Activated T-cell treated with anti-CD3 and anti-CD28 coated beads, Interleukin-2, amount 50 U/mL, for 48 hours (primary cell): ENCODE data around the gene NUMB.

Source experiments
- DNase-seq, 2 experiments: peaks; one replicate each; pipeline ENCODE4 v3.0.0-alpha.2; 2020

NUMB gene

DNA sequence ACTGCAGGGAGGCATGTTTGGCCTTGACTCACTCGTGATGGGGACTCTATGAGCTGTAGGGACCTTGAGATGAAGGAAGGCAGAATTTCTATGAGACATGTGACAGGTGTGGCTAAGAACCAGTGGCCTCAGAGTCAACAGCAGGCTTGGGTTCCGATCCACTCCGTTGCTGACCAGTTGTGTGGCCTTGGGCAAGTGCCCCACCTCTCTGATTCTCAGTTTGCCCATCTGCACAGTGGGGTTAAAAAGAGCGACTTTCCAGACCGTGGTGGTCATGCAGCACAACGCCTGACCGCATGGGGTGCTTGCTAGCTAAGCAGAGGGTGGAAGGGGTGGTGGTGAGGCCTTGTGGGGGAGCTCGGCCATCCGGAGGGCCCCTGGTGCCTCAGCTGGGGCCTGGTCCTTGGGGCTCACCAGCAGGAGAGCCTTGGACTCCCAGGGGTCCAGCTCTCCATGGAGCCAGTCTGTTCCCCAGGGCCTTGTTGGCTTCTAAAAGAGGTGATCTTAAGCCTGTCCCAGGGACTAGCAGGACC lies 202.6 kb downstream of the NUMB start:
- DNase-seq, result no peak

DNA sequence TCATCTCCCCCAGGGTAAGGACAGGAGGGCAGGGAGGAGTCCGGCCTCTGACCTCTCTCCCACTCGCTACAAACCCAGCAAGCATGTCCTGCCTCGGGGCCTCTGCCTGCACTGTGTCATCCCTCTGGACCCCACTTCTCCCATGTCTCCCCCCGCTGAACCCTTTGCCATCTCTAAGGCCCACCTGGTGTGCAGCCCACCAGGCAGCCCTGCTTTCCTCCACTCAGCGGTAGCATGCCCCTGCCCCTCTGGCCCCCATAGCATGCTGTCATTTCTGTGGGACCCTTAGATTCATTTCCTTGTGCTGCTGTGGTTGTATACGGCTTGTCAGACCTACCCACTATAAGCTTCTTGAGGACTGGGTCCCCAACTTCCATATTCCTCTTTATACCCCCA lies 203.3 kb downstream of the NUMB start:
- no peak for DNase-seq

DNA sequence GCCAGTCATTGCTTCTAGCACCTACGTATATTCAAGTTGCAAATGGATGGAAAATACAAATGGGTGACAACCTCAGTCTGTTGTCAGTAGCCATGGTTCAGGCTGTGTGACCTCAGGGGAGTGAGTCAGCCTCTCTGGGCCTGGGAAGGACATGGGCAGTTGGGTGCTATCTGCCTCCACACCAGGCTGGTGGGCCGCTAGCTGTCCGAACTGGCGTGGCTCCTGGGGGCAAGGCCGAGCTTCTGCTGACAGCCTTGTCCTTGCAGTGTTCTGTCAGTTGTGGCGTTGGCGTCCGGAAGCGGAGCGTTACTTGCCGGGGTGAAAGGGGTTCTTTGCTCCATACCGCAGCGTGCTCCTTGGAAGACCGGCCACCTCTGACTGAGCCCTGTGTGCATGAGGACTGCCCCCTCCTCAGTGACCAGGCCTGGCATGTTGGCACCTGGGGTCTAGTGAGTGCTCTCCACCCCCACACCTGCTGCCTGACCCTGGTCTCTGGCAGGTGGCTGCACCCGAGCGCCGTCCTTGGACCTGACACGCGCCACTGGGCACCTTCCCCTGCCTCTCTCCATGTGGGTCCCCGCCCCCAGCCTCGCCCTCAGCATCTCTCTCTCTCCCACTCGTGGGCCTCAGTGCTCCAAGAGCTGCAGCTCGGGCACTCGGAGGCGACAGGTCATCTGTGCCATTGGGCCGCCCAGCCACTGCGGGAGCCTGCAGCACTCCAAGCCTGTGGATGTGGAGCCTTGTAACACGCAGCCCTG lies 203.9 kb downstream of the NUMB start:
- DNase-seq, result no peak

DNA sequence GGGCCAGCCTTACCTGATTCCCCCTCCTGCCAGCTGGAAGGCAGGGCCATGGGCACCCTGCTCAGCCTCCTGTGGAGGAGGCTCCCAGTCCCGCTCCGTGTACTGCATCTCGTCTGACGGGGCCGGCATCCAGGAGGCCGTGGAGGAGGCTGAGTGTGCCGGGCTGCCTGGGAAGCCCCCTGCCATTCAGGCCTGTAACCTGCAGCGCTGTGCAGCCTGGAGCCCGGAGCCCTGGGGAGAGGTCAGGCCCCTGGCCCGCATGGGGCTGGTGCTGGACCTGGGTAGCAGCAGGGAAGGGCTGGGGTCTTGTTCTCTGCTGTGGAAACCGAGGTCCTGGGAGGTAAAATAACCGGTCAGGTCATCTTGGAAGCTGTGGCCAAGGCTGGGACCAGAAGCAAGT lies 204.6 kb downstream of the NUMB start:
- DNase-seq, result no peak

DNA sequence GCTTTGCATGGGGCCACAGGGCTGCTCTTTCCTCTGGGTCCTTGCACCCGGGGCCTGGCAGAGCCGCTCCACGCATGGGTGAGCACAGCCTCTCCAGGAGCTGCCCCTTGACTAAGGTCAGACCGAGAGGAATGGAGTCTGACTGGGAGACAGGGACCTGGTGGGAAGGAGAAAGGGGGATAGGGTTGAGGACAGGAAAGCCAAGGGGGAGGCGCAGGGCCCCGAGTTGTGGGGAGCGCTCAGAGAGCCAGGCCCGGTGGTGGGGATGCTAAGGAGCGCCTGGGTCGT lies 205.1 kb downstream of the NUMB start:
- DNase-seq, result no peak

DNA sequence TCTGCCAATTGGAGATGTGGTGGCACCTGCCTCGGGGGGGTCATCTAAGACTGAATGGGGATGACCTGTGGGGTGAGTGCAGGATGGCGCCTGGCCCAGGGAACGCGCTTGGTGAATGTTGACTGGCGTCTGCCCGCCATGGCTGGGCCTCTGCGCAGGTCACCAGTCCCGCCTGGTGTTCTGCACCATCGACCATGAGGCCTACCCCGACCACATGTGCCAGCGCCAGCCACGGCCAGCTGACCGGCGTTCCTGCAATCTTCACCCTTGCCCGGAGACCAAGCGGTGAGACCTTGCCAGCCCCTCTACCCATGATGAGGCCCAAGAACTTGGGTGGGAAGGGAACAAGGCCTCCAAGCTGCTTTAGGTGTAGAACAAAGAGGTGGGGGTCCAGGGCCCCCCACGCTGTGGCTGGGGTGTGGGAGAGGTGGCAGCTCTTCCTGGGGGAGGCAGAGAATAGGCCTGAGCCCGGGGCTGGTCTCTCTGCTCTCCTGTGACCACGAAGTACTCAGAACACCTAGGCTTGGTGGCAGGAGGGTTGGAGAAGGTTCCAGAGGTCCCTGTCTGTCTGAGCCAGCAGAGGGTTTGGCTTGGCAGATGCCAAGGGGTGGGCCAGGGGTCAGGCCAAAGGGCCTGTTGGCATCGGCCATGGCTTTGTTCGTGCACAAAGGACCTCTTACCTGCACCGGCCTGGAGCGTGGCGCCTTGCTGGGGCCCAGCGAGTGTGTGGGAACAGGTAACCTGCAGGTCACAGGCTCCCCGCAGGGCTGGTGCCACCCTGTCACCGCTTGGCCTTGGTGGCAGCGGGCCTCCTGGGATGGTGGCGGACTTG lies 205.6 kb downstream of the NUMB start:
- no peak for DNase-seq

DNA sequence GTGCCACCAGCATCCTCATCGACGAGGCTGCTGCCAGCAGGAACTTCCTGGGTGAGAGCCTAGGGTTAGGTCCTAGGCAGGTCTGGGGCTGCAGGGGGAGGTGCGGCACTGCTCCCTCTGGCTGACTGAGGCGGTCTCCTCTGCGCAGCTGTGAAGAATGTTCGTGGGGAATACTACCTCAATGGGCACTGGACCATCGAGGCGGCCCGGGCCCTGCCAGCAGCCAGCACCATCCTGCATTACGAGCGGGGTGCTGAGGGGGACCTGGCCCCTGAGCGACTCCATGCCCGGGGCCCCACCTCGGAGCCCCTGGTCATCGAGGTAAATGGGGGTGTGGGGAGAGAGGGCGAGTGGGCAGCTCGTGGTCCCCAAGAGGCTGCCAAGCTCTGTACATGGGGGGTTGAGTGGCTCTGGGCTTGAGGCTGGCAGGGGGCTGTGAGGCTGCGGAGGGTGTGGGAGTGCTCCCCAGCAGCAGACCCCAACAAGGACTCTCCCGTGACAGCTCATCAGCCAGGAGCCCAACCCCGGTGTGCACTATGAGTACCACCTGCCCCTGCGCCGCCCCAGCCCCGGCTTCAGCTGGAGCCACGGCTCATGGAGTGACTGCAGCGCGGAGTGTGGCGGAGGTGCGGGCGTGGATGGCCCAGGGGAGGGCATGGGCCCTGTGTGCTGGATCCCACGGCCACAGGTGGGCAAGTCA lies 206.7 kb downstream of the NUMB start:
- DNase-seq, result no peak

DNA sequence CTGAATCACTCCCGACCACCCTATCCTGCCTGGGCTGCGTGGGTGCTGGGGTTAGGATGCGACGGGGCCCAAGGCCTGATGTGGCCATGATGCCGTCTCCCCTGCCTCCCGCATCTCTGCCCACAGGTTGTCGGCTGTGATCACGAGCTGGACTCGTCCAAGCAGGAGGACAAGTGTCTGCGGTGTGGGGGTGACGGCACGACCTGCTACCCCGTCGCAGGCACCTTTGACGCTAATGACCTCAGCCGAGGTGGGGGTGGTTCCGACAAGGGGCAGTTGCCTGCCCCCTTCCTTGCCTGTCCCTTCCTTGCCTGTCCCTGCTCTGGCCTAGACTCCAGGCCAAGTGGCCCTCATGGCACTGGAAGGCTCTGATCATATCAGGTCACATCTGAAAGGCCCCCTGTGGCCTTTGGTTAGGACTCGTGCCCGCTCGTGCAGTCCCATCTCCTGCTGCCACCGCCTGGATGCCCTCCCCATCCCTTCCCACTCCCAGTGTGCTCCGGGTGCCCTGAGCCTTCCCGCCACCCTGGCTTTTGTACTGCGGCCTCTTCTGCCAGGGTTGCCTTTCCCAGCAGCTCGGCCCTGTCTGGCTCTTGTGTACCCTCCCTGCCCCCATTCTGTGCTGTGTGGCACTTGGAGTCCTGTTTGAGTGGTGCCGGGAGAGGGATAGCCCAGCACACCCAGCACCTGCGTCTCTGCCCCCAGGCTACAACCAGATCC lies 207.4 kb downstream of the NUMB start:
- no peak for DNase-seq

DNA sequence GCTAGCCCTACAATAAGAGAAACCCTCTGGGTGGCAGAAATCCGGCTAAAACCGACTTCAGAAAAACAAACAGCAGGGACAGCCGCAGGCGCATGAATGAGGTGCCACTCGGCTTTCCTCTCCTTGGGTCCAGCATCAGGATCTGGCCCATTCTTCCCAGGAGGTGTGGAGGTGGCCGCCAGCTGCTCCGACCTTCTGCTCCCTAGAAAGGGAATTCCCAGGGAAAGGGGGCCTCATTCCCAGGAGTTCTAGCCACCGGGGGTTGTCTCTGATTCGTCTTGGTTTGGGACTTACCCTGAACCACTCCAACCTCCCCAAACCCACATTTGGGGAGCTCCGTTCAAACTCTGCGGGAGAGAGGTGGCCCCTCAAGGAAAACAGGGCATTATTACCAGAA lies 208.0 kb downstream of the NUMB start:
- DNase-seq, result no peak

DNA sequence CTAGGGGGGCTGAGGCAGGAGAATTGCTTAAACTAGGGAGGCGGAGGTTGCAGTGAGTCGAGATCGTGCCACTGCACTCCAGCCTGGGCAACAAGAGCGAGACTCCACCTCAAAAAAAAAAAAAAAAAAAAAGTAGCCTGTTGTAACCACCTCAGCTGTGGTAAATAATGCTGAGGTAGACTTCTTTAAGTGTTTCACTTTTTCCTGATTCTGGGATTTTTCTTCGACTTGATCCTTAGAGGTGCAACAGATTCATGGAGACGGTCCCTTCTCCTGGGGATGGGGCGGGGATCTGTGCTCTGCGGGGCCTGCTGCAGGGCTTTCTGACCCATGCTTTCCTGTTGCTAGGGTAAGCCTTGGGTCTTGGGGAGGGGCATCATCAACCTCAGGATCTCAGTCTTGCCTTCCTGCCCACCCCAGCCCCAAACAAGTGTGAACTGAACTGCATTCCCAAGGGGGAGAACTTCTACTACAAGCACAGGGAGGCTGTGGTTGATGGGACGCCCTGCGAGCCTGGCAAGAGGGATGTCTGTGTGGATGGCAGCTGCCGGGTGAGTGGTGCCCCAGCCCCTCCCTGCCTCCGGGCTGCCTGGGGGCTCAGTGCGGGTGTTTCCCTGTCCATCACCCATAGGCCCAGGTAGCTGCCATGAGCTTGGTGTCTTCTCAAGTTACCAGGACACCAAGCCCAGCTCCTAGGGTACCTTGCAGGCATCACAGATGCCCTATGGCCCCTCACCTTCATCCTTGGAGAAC lies 208.6 kb downstream of the NUMB start:
- DNase-seq, result no peak

DNA sequence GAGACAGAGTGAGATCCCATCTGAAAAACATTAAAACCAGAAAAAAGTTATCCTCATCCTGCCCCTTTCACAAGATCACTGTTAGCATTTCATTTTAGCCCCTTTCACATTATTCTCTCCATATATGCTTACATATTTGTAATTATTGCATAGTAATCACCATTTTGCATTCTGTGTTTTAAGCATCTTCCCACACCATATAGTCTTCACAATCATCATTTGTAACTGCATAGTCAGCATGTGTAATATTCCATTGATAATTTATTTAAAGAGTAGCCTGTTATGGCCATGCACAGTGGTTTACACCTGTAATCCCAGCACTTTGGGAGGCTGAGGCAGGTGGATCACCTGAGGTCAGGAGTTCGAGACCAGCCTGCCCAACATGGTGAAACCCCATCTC lies 209.2 kb downstream of the NUMB start:
- DNase-seq, result no peak

DNA sequence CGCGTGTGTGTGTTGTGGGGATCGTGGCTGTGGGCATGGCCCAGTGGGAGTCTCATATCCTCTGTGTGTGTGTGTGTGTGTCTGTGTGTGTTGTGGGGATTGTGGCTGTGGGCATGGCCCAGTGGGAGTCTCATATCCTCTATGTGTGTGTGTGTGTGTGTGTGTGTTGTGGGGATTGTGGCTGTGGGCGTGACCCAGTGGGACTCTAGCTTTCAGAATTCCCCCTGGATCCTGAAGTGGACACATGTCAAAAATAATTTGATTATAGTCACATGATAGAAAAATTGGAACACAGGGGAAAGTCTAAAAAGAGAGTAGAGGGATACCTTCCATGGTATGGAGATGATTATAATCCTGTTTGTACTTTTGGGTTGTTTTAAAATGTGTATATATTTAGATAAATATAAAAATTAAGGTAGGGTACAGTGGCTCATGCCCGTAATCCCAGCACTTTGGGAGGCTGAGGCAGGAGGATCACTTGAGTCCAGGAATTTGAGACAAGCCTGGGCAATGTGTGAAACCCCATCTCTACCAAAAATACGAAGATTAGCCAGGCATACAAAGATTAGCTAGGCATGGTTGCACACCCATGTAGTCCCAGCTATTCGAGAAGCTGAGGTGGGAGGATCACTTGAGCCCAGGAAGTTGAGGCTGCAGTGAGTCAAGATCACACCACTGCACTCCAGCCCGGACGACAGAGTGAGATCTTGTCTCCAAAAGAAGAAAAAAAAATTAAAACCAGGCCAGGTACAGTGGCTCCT lies 210.1 kb downstream of the NUMB start:
- DNase-seq, result no peak

DNA sequence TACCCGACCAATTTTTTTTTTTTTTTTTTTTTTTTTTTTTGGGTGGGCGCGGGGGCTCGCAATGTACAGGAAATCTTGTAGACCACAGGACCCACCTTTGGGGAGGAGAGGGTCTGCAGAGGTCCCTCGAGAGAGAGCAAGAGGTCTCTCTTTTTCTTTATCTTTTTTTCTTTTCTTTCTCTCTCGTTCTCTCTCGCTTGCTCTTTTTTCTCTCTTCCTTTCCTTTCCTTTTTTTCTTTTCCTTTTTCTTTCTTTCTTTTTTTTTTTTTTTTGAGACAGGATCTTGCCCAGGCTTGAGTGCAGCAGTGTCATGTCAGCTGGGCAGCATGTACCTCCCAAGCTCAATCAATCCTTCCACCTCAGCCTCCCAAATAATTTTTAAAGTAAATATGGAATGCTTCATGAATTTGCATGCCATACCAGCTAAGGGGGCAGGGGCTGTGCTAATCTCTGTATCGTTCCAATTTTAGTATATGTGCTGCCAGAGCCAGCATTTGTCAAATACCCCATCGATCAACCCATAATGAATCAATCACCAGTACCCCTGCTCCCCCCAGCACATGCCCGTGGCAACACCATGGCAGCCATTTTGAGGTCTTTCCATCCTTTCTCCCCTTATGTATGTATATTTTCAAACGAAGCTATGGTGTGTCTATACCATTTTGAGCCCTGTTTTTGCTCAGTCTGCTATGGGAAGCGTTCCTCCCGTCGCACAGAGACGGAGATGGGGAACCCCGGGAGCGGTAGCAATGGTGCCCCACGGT lies 211.8 kb downstream of the NUMB start:
- no peak for DNase-seq

DNA sequence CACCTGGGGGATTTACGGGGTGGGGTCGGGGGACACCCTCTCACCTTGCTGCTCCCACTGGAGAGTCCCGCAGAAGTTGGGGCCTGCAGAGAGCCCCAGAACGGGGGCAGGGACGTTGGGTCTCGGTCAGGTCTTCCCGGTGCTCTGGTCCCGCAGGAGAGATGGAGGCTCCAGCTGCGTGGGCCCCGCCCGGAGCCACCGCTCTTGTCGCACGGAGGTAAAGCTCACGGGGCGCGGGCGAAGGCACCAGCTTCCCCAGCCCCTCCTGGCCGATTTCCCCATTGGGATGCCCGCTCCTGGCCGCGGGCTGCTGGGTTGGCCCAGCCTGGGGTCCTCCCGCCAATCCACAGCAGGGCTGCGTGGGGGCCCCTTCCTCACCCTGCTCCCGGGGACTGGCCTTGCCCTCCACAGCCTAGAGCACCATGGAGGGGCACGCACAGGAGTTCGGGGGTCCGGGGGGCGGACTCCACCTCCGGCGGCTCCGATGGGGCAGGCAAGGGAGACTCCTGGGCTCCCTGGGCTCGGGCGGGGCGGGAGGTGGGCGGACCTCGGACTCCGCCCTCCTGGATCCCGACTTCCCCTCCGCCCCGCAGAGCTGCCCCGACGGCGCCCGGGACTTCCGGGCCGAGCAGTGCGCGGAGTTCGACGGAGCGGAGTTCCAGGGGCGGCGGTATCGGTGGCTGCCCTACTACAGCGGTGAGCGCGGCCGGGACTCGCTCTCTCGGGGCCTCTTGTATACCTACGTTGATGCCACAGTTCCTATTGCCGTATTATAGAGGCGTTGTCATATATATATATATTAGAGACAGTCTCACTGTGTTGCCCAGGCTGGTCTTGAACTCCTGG lies 212.6 kb downstream of the NUMB start:
- DNase-seq, result peak; percentile 52 to 68

DNA sequence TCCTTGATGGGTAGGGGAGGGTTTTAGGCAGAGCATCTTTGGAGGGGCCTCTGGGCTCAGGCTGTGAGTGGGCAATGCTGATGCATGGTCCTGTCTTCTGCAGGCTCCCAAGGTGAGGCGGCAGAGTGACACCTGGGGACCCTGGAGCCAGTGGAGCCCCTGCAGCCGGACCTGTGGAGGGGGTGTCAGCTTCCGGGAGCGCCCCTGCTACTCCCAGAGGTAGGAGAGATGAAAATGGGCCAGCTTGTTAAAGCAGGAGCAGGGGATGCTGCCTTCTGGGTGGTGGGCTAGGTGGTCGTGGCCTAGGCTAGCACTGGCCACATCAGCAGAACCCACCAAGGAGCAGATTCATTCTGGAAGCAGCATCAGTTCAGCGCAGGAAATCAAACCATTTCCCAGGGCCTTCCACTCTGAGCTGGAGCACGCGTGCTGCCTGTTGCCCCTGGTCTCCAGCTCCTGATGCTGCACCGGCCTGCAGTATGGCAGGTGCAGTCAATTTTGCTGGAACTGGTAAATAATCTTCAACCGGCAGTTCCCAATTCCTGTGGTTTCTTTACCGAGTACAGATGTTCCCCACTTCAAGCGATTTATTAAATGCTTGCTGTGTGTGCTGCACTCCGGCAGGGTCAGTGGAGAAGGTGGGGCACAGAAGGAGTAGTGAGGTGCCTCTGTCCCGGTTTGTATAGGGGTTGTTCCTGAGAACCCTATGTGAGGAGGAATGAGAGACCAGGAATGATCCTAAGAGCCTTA lies 213.6 kb downstream of the NUMB start:
- DNase-seq, result no peak

DNA sequence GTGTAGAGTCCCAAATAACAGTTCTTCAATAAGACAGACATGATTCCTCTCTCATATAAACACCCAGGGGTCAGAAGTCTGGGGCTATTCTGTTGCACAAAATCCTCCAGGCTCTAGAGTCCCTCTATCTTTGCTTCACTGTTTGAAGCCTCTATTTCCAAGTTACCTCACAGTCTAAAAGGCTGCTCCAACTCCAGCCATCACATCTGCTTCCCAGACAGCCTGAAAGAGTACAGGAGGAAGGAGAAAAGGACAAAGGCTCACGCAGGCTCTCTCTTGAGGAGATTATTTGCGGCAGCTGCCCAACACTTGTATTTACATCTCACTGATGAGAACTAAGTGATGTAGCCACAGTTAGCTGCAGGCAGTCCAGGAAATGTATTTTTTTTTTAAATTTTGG lies 214.6 kb downstream of the NUMB start:
- DNase-seq, result no peak

DNA sequence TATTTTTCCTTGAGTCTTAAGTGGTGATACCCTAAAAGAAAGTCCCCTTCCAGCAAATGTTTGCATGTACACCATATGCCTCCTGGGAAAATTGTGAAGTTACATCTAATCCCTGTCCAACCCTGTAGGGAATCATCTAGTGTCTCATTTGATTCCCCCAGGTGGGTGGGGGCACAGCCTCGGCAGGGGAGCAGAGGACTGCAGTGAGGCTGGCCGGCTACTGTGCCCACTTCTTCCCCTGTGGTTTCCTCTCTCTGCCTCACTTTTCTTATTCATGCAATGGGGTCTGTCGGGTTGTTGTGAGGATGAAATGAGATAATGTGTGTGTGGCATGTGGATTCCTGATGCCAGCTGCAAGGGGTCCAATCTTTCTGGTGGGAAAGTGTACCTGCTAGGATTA lies 215.0 kb downstream of the NUMB start:
- DNase-seq, result no peak

DNA sequence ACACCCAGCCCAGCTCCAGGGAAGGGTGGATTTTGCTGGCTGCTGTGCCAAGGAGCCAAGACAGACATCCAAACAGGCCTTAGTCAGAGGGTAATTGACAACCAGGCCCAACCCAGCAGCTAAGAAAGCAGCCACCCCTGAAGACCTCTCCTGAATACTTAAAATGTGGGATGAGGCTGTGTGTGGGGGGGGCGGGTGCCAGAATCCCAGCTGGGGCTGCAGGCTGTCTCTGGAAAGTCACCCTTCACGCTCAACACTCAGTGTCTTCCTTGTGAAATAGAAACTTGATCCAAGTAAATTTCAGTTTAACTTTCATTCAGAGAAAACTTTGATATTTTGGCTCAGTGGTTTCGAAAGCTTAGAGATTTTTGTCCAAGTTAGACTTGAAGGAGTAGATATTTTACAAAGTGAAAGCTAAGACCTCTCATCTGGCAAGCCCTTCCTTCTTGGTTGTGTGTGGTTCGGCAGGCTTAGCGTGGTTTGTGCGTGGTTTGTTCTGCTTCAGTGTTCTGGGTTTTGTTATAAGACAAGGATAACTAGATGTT lies 215.9 kb downstream of the NUMB start:
- DNase-seq, result no peak
